D341Med (cell line): ENCODE measurements around the gene ATN1.
"Not testable (repeated sequence)": the region's sequence is repeated elsewhere in the genome, so short reads cannot be mapped to it uniquely, and the experiment has no call there.

Experiments used
- DNase-seq: peaks from one replicate; pipeline ENCODE4 v3.0.0; 2012; ENCODE audit warnings: low spot score

ATN1 gene

DNA sequence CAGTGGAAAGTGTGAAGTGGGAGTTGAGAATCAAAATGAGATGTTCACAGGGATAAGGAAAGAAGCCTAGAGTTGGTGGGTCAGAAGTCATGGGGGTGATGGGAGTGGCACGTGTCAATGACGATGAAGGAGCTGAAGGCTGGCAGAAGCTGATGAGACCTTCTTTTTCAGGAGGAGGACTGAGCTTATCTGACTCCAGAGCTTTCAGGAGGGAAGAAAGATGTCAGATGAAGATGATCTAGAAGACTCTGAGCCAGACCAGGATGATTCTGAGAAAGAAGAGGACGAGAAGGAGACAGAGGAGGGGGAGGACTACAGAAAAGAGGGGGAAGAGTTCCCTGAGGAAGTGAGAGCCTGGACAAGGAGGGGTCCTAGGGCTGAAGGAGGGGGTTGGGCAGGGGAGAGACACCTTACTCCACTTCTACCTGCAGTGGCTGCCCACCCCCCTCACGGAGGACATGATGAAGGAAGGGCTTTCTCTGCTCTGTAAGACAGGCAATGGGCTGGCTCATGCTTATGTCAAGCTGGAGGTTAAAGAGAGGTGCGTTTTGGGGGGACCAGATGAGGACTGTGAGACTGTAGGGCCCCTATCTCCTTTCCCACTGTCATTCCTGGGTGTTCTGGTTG lies 22.2 kb upstream of the ATN1 start:
- no peak for DNase-seq

- DNase-seq = not testable (repeated sequence)
Measured at GRCh38 chr12:6908141-6908540, 19.6 kb upstream of the ATN1 start.

GRCh38 chr12:6909421-6910145 lies 18.2 kb upstream of the ATN1 start:
- no peak for DNase-seq

DNA sequence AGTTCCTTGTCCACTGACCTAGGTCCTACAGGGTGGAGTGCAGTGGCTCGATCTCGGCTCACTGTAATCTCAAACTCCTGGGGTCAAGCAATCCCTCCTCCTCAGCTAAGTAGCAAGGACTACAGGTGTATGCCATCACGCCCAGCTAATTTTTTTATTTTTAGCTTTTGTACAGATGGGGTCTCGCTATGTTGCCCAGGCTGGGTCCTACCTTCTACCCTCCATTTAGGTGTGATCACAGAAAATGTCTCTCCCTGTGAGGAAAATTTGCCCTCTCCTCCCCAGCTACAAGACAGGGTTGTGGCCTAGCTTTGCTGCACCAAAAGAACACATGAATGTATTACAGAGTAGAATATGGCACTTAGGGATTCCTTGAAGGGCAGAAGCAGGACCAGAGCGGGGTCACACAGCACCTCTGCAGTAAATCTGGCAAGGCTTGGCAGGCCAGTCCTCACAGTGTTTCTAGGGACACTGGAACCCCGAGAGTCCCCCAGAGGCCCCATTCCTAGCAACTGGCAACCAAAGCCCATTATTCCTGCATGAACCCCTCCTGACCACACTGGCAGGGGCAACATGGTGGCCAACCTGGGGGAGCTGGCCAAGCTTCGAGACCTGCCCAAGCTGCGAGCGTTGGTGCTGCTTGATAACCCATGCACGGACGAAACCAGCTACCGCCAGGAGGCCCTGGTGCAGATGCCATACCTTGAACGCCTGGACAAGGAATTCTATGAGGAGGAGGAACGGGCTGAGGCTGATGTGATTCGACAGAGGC lies 15.4 kb upstream of the ATN1 start:
- no peak for DNase-seq

DNA sequence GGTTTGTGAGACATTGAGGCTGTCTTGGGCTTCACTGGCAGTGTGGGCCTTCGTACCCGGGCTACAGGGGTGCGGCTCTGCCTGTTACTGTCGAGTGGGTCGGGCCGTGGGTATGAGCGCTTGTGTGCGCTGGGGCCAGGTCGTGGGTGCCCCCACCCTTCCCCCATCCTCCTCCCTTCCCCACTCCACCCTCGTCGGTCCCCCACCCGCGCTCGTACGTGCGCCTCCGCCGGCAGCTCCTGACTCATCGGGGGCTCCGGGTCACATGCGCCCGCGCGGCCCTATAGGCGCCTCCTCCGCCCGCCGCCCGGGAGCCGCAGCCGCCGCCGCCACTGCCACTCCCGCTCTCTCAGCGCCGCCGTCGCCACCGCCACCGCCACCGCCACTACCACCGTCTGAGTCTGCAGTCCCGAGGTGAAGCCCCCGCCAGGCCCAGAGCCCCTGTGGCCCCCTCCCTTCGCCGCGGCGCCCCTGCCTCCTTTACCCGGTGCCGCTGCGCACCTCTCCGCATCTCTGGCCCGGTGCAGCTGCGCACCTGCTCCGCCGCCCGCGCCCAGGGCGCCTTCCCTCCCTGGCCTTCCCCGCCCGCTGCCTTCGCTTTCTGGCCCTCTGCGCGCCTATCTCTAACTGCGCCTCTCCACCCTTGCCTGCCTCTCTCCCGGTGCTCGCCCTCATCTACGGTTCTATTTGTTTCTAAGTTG lies 13.4 kb upstream of the ATN1 start, which contains the start of gene ENO2:
Gene ENO2 (plus strand): TSS at position 335 of the 701 bp plus-strand sequence. CDS start 1,253 bp downstream, outside the sequence.
- peak; percentile 86 for DNase-seq

DNA sequence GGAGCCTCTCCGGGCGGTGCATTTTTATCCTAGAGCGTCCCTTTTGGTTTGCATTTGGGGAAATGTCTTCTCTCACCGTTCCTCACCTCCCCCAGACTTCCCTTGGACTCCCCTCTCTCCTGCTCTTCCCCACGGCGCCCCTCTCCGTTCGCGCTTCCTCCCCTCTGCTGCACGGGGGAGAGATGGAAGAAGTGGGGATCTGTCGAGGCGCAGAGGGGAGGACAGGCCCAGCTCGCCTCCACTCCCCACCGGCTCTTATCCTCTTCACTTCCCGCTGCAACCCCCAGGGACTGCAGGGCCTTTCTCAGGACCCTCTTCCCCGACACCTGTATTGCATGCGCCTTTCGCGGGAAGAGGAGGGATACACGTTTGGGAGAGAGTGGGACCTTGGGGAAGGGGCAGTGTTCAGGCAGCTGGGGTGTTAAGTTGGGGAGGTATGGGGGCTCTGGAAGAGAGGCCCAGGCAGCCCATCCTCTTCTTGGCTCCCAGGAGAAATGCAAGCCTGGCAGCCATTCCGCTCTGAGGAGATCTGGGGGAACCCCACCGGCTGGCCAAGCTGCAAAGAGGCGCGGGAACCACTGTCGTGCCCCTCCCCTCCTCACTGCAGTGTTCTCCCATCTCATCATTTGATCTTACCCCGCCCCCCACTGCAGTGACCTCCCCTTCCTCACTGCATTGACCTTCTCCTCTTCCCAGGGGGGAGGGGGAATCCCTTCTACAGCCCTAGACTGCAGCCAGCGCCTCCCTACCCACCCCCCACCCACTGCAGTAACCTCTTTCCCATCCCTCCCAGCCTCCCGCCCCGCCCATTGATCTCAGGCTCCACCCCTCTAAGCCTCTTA lies 12.6 kb upstream of the ATN1 start:
- peak; percentile 89 for DNase-seq

DNA sequence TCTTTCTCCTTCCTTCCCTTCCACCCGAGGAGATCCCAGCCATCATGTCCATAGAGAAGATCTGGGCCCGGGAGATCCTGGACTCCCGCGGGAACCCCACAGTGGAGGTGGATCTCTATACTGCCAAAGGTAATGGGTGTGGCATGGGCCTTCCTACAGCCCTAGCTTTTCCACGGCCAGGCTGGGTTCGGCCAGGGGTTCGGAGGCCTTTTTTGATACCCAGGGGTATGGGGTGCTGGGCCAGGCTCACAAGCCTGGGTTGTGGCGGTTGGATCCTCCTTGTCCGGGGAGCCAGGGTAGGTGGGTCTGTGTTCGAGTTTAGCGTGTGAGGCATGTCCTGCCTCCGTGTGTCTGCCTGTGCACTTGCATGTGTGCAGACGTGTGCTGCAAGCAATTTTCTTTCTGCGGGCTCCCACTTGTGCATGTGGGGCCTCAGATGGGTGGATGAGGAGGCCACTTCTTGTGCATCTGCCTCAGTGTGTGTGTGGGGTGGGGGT lies 11.9 kb upstream of the ATN1 start:
- DNase-seq = no peak

DNA sequence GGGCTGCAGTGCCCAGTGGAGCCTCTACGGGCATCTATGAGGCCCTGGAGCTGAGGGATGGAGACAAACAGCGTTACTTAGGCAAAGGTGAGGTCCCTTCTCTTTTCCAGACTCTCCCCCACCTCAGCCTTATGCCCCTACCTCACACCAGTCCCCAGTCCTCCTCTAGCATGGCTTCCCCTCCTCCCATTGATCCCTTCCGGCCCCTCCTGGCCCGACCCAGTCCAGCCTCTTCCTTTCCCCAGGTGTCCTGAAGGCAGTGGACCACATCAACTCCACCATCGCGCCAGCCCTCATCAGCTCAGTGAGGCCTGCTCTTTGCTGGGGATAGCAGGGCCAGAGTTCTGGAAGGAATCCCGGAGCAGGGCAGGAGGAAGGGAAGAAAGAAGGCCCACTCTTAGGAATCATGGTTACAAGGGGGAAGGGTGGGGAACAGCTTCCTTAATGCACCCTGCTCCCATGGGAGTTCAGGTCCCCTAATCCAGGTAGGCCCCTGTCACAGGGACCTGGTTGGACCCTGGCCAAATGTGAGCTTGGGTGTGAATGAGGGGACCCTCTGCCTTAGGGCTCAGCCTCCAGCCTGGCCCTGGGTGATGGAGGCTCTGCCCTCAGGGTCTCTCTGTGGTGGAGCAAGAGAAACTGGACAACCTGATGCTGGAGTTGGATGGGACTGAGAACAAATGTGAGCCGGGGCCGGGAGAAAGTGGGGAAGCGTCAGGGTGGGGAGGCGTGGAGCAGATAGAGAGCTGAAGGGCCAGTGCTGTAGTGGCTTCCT lies 11.1 kb upstream of the ATN1 start:
- no peak for DNase-seq

DNA sequence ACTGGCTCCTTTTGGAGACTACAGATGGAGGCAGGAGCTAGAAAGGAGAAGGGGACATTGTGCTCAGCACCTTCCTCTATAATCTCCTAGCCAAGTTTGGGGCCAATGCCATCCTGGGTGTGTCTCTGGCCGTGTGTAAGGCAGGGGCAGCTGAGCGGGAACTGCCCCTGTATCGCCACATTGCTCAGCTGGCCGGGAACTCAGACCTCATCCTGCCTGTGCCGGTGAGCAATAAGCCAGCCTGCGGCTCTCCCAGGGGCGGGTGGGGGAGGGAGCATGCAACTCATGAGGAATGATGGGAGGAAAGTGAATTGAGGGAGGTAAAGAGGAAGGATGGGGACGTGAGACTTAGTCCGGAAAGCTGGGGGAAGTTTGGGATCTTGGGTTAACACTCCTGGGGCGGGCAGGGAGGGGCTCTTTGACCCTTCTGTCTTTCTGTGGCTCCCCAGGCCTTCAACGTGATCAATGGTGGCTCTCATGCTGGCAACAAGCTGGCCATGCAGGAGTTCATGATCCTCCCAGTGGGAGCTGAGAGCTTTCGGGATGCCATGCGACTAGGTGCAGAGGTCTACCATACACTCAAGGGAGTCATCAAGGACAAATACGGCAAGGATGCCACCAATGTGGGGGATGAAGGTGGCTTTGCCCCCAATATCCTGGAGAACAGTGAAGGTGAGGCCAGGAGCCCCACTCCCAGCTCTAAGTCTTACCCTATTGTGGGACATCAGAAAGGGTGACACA lies 10.1 kb upstream of the ATN1 start:
- DNase-seq = no peak

GRCh38 chr12:6919588-6919987 lies 8.2 kb upstream of the ATN1 start:
- DNase-seq = no peak

DNA sequence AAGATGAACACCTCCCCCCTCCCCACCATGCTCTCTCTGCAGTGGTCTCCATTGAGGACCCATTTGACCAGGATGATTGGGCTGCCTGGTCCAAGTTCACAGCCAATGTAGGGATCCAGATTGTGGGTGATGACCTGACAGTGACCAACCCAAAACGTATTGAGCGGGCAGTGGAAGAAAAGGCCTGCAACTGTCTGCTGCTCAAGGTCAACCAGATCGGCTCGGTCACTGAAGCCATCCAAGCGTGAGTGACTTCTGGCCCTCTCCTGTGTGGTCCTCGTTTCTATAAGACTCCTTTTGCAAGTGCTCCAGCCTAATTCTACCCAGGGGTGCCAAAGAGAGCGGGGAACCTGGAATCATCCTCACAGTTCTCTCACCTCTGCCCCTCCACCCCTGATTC lies 6.2 kb upstream of the ATN1 start:
- no peak for DNase-seq

- DNase-seq = no peak
Measured at GRCh38 chr12:6921996-6922946, 5.5 kb upstream of the ATN1 start.

- no peak for DNase-seq
Measured at GRCh38 chr12:6923003-6923732, 4.6 kb upstream of the ATN1 start.

DNA sequence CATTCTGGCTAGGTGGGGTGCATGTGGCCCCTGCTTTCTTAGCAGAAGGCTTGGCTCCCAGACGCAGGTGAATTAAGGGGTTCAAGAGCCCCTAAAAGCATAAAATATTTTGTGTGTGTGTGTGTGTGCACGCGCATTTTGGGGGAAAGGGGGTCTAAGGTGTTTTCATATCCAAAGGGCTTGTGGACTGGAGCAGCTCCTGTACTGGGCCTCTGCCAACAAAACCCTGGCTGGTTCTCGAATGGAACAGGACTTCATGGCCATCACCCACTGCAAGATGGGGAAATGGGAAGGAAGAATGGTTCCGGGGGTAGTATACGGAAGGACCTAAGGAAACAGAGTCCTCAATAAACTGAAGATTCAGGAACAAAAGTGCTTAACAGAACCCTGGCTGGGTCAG lies 3.9 kb upstream of the ATN1 start:
- no peak for DNase-seq

DNA sequence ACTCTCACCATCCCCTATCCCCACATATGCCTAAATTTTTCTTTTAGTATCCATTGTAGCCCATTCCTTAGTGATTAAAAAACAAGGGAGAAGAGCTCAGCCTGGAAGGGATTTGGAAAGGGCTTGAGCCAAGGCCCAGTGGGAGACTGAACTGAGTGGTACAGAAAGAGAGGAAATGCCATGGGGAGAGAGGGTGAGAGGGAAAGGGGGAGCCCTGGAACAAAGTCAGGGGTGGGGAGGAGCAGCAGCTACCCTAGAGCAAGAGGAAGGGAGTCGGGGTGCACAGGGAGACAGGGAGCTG lies 2.6 kb upstream of the ATN1 start:
- no peak for DNase-seq

DNA sequence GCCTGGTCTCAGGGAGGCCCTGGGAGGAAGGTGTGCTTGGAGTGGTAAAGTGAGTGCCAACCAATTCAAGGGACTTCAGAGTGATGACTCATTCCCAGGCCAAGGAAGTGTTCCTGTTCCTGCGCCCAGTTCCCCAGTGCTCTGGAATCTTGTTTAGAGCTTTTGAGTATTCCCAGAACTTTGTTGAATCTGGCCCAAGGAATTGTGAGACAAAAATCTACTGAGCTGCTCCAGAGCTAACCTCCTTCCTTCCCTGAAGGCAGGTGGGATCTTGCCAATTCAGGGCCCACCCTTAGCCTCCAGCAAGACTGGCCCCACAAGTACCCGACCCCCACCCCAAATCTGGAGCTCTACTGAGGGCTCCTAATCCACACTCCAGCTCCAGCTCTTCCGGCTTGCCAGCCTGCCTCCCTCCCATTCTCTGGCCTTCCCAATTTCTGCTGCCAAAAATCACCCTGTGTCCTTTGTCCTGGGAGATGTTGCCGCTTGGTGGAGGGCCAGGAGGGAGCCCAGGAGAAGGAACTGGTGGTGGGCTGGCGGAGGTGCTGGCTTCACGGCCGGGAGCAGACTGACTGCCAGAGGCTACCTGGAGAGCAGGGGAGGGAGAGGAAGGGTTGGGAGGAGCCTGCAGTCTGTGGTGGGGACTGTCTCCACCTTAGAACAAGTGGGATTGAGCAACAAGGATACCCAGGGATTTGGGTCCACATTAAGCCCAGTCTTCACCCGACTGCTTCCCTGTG lies 2.0 kb upstream of the ATN1 start:
- no peak for DNase-seq

DNA sequence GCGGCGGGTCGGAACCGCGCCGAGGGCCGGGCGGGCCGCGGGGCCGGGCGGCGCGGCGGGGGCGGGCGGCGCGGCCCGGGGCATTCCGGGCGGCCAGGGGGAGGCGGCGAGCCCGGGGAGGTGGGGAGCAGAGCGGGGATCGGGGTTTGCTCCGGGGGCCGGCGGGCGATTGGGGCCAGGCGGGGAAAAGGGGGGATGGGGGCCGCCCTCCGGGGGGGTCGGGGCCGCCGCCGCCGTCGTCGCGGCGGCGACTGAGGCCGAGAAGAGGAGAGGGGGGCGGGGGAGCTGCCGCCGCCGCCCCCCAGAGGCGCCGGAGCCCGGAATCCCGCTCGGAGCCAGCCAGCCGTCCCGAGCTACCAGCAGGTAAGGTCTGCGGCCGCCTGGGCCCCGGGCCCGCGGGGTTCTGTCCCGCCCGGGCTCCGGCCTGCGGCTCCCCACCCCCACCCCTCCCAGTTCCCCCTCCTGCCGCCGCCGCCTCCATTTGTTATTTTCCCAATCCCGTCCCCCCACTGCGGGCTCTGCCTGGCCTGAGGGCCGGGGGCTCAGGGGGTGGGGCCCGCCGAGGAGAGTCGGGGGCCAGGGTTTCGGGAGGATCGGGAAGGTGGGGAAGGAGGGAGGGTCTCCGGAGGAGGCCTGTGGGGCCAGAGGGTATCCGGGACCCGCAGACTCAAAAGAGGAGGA lies 403 bp downstream of the ATN1 start:
- DNase-seq = peak; percentile 67
